SJSA1 (cell line): ENCODE measurements around the gene AKAP13. TPM values are rescaled to one million over a fixed set of nuclear protein-coding genes. Genes with fewer than 3 reads are reported as not detected.
A peak's percentile ranks its signal among the peaks of the same experiment; 100 is the strongest.
"Not testable (repeated sequence)": the region's sequence is repeated elsewhere in the genome, so short reads cannot be mapped to it uniquely, and the experiment has no call there.

Experiments
- DNase-seq, 2 experiments: peaks; one replicate each; pipeline ENCODE4 v3.0.0-alpha.2; 2015 to 2020; ENCODE audit warnings: low spot score in 2 of 2, low read depth in 1 of 2
- H3K27ac ChIP-seq: fragments of 250-450 bp; sonication (Bioruptor Pico); 2 replicates; pipeline ENCODE4 v1.5.1; 2020; ENCODE audit warnings: mild to moderate bottlenecking, moderate library complexity
- H3K27me3 ChIP-seq: fragments of 250-450 bp; sonication (Bioruptor Pico); replicated peaks from 2 replicates; pipeline ENCODE4 v1.5.1; 2020; ENCODE audit warnings: mild to moderate bottlenecking, moderate library complexity
- H3K36me3 ChIP-seq: fragments of 250-450 bp; sonication (Bioruptor Pico); 2 replicates; pipeline ENCODE4 v1.5.1; 2020; ENCODE audit warnings: mild to moderate bottlenecking
- H3K4me1 ChIP-seq: fragments of 250-450 bp; sonication (Bioruptor Pico); replicated peaks from 2 replicates; pipeline ENCODE4 v1.6.1; 2021; ENCODE audit warnings: mild to moderate bottlenecking
- H3K4me3 ChIP-seq: fragments of 250-450 bp; sonication (Bioruptor Pico); 2 replicates; pipeline ENCODE4 v1.5.1; 2020; ENCODE audit warnings: mild to moderate bottlenecking
- H3K9me3 ChIP-seq: fragments of 250-450 bp; sonication (Bioruptor Pico); replicated peaks from 2 replicates; pipeline ENCODE4 v1.5.1; 2020; ENCODE audit warnings: mild to moderate bottlenecking
- total RNA-seq: library from RNA; depleted of rRNA; stranded (reverse); fragments of >200 nt; shearing (Covaris generic); gene quantifications from 2 replicates; pipeline ENCODE4 v1.2.3, GENCODE V29; 2014

The AKAP13 gene
- total RNA-seq, 1 experiment from 2014 or later: 65.4 TPM

DNA sequence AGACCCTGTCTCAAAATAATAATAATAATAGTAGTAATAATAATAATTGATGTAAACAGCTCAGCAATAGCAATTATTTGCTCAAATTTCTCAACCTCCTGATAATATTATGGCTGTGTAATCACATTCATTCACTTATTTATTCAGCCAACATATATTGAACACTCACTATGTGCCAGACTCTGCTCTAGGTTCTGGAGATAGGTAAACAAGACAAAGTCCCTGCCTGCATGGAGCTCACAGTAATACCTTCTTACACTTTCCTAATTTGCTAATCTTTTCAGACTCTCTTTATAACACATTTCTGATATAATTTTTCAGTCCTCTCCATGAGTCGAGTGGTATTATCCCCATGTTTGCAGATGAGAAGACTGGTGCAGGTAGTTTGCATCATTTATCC is 276.7 kb downstream of the AKAP13 start:
- Histone ChIP-seq H3K36me3 (peaks cover 58% of the 10 kb centered on the region), H3K9me3 (no peaks in the 10 kb centered on the region; the same call in 1 of the 2 replicates), H3K27me3 (no peaks in the 10 kb centered on the region), H3K4me1 (no peaks in the 10 kb centered on the region), H3K27ac (no peak overlapping the region), H3K4me3 (no peak overlapping the region)
- DNase-seq: no peak

DNA sequence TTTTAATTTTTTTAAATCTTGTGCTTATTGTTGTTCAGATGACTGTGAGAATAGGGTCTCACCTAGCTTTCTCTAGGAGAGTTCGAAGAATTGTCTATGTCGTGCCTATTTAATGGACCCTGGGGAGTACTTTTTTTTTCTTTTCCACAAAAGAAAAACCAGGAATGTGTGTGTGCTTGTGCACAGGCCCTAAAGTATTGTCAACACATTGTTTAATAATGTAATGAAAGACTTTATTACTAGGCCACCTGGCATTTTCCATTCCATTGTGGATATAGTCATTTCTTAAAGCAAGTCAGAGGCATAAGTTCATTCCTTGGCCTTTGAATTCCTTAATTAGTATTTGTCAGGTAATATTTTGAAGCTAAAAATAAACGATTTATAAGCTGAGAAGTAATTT is 278.4 kb downstream of the AKAP13 start:
- DNase-seq: no peak
- Histone ChIP-seq H3K9me3 (no peaks in the 10 kb centered on the region; the same call in 1 of the 2 replicates), H3K4me1 (no peaks in the 10 kb centered on the region), H3K4me3 (no peak overlapping the region), H3K36me3 (peaks cover 59% of the 10 kb centered on the region), H3K27ac (no peak overlapping the region), H3K27me3 (no peaks in the 10 kb centered on the region)

DNA sequence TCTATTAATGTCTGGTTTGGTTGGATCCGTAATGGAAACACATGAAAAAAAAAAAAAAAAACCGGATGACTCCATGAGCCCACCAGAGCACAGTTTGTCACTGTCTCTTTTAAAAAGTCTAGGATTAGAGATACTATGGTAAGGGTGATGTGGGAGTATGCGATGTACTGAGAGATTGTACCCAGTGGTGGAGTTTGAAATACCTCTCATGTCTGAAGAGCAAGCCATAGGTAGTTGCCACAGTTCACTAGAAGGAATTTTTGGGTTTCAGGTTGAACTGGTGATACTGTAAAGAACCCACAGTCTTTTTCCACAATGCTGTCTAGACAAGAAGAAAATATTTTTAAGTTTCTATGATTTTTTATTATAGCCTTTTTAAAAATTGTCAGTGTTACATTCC is 281.5 kb downstream of the AKAP13 start:
- H3K27me3 ChIP-seq: no peaks in the 10 kb centered on the region
- H3K4me3 ChIP-seq: no peak overlapping the region
- no peak for DNase-seq
- no peaks in the 10 kb centered on the region; the same call in 1 of the 2 replicates for H3K9me3 ChIP-seq
- H3K4me1 ChIP-seq: no peaks in the 10 kb centered on the region; the same call in 1 of the 2 replicates
- H3K27ac ChIP-seq: no peak overlapping the region
- peaks cover 58% of the 10 kb centered on the region for H3K36me3 ChIP-seq

DNA sequence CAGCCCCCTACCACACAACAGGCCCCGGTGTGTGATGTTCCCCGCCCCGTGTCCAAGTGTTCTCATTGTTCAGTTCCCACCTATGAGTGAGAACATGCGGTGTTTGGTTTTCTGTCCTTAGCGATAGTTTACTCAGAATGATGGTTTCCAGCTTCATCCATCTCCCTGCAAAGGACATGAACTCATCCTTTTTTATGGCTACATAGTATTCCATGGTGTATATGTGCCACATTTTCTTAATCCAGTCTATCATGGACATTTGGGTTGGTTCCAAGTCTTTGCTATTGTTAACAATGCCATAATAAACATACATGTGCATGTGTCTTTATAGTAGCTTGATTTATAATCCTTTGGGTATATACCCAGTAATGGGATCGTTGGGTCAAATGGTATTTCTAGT is 285.3 kb downstream of the AKAP13 start:
- H3K27ac ChIP-seq, H3K9me3 ChIP-seq, H3K27me3 ChIP-seq, H3K4me3 ChIP-seq, DNase-seq: not testable (repeated sequence)
- Histone ChIP-seq H3K4me1 (peaks cover 15% of the 10 kb centered on the region), H3K36me3 (peaks cover 57% of the 10 kb centered on the region)

DNA sequence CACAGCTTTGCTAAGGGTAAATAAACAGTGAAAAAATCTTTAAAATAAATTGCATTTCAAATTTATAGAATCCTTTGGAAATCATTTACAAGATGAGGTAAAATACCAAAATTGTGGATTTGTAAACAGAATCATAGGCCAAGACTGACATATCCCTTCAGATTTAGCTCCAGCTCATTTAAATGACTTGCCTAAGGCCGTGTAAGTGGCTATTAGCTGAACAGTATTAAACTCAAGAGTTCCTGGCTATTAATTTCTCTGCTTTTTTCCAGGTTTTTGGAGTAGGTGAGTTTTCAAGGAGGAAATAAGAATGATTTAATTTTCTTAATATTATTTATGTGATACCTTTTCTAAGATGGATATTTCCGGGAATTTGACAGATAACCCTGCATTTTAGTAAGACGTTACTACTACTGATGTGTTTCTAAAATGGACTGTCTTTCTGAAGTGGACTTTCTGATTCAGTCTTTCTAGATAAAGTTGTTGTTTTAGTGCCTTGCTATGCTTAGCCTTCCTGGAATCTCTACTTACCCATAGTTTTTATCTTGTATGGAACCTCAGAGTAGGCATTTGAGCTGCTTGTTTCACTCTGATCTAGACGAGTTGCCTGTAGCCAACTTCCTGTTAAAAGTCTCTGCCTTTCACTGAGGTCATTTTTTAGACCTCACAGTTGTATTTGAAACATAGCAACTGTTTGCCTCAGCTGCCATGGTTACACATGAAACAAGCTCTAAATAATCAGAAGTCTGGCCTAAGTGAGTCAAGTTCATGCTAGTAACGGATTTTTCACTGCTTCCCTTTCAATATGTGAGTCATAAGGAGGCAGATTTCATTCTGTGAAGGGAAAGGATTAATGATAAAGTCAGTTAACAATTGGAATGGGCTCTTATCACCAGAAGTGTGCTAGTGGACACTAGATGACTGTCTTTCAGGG is 287.4 kb downstream of the AKAP13 start:
- no peaks in the 10 kb centered on the region for H3K27me3 ChIP-seq
- H3K36me3 ChIP-seq: peaks cover 62% of the 10 kb centered on the region
- H3K27ac ChIP-seq: peak overlapping the region; percentile 95
- peak; percentile 78 to 84 for DNase-seq
- no peak overlapping the region for H3K4me3 ChIP-seq
- H3K4me1 ChIP-seq: peaks cover 15% of the 10 kb centered on the region
- H3K9me3 ChIP-seq: no peaks in the 10 kb centered on the region

DNA sequence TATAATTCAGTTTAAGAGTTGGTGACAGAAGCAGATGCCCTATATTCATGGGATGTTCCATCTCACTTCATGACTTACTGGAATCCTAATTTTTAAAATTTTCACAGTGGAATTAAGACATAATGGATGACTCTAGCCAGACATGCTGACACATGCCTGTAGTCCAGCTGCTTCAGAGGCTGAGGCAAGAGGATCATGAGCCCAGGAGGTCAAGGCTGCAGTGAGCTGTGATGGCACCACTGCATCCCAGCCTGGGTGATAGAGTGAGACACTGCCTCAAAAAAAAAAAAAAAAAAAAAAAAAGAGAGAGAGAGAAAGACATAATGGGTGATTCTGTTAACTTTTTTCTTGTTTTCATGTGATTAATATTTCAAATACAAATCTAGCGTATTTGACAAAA is 290.8 kb downstream of the AKAP13 start:
- no peak overlapping the region for H3K4me3 ChIP-seq
- H3K27ac ChIP-seq: no peak overlapping the region
- H3K4me1 ChIP-seq: peaks cover 15% of the 10 kb centered on the region
- no peaks in the 10 kb centered on the region for H3K9me3 ChIP-seq
- peaks cover 52% of the 10 kb centered on the region for H3K36me3 ChIP-seq
- H3K27me3 ChIP-seq: no peaks in the 10 kb centered on the region
- no peak for DNase-seq

DNA sequence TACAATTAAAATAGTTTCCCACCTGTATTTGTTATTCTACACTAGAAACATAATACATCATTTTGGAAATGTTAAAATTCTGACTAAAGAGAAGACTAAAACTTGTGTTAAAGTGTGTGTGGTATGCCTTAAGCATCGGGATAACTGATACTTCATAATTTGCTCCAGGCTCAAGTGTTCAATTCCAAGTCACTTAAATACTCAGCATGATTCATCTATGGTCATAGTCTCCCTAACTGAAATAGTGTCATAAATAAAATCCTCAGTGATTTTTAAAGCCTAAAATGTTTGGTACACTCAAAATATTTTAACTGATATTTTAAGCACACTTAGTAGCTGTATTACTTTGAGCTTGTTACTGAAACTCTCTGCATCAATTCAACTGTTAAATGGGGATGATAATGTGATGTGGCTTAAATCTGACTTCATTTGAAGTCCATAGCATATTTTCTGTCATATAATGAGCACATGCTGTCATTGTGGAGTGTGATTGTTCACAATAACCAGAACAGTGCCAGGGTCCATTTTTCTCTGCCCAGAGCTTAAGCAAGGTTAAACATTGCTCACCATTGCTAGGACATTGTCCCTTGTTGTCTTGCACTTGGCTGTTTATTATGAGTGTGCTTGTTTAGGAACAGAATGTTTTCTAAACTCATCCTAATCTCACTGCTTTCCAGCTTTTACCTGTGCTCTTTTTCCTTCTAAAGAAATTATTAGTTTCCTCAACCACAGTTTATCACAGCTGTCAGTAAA is 292.1 kb downstream of the AKAP13 start:
- no peaks in the 10 kb centered on the region for H3K27me3 ChIP-seq
- DNase-seq: no peak
- H3K36me3 ChIP-seq: peaks cover 59% of the 10 kb centered on the region
- peaks cover 11% of the 10 kb centered on the region for H3K4me1 ChIP-seq
- H3K9me3 ChIP-seq: no peaks in the 10 kb centered on the region
- no peak overlapping the region for H3K27ac ChIP-seq
- no peak overlapping the region for H3K4me3 ChIP-seq

DNA sequence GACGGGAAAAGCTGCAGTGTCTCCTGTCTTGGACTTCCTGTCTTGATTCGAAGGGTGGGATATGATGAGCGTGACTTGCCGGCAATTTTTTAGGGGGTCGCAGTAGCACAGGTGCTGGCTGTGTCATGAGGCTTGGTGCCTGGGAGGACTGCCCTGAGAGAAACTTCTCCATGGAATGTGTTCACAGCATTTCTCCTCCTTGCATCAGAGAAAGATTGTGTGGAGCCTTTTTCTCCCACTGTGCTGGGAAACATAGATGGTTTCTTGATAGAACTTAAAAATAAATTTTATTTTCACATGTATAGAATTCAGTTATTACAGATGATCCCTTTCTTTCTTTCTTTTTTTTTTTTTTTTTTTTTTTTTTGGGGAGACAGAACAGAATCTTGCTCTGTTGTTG is 292.9 kb downstream of the AKAP13 start:
- H3K9me3 ChIP-seq: no peaks in the 10 kb centered on the region
- H3K27me3 ChIP-seq: no peaks in the 10 kb centered on the region
- no peak overlapping the region for H3K27ac ChIP-seq
- DNase-seq: no peak
- peaks cover 4% of the 10 kb centered on the region for H3K4me1 ChIP-seq
- peaks cover 59% of the 10 kb centered on the region for H3K36me3 ChIP-seq
- H3K4me3 ChIP-seq: no peak overlapping the region

DNA sequence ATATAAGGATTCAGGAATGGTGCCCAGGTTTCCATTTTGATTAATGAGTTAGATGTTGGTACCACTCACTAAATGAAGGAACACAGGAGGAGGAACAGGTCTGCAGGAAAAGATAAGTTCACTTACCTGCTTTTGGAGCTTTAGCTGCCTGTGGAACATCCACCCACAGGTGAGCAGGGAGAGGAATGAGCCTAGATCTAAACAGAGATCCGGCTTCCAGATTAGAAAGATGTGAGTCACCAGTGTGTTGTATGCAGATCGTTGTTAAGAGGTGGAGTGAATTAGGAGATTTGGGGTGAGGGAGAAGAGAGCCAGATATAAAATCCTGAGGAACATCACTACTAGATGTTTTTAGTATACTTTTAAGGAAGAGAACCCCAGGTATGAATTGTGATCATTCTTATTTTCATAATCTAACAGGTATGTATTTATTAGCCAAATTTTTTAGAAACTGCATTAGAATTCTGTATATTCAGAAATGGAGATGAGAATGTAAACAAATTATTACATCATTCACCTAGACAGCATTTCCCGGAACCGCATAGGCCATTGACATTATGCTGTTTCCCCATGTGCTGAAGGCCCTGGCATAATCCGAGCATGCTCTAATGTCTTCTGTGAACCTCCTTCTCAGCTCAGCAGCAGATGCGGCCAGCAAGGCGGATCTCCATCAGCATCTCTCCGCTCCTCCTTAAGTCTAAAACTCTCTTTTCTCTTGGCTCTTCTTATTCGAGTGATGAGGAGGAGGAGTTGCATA is 296.1 kb downstream of the AKAP13 start:
- H3K4me1 ChIP-seq: no peaks in the 10 kb centered on the region
- no peaks in the 10 kb centered on the region for H3K9me3 ChIP-seq
- H3K27ac ChIP-seq: no peak overlapping the region
- H3K4me3 ChIP-seq: no peak overlapping the region
- no peaks in the 10 kb centered on the region for H3K27me3 ChIP-seq
- DNase-seq: no peak
- peaks cover 33% of the 10 kb centered on the region for H3K36me3 ChIP-seq

DNA sequence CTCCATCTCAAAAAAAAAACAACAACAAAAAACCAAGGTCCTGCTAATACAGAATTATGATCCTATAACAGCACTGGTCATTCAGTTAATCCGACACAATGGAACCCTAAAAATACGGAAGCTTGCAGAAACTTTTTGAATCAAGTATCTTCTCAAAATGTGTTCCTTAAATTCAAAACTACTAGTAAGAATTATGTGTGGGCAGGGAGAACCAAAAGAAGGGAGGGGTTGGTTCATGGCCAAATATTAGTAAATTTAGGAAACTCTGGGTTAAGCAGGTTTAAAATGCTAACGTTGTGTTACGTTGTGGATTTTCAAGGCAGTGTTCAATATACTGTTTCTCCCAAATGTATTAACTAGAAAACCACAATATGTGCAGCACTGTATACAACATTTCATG is 298.8 kb downstream of the AKAP13 start:
- H3K36me3 ChIP-seq: peaks cover 32% of the 10 kb centered on the region
- no peak overlapping the region for H3K27ac ChIP-seq
- no peaks in the 10 kb centered on the region for H3K27me3 ChIP-seq
- no peak for DNase-seq
- H3K4me3 ChIP-seq: no peak overlapping the region
- no peaks in the 10 kb centered on the region for H3K4me1 ChIP-seq
- no peaks in the 10 kb centered on the region for H3K9me3 ChIP-seq

DNA sequence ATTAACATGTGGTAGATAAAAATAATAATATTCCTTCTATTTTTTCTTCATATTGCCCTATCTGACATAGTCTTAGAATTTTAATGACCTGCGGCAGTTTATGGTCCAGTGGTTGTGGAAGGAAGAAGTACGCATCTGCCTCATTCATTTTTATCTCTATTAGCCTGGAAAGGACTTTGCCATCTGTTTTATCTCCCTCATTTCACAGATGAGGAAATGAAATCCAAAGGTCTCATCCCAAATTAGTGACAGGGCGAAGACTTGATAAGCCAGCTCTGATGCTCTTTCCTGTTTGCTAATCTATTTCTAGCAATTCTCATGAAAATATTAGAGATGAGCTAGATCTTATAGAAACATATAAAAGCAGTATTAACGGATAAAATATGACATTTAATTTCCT is 301.0 kb downstream of the AKAP13 start:
- no peak overlapping the region for H3K27ac ChIP-seq
- no peak for DNase-seq
- H3K36me3 ChIP-seq: peaks cover 43% of the 10 kb centered on the region
- H3K4me1 ChIP-seq: no peaks in the 10 kb centered on the region
- no peaks in the 10 kb centered on the region for H3K27me3 ChIP-seq
- H3K9me3 ChIP-seq: no peaks in the 10 kb centered on the region
- H3K4me3 ChIP-seq: no peak overlapping the region

DNA sequence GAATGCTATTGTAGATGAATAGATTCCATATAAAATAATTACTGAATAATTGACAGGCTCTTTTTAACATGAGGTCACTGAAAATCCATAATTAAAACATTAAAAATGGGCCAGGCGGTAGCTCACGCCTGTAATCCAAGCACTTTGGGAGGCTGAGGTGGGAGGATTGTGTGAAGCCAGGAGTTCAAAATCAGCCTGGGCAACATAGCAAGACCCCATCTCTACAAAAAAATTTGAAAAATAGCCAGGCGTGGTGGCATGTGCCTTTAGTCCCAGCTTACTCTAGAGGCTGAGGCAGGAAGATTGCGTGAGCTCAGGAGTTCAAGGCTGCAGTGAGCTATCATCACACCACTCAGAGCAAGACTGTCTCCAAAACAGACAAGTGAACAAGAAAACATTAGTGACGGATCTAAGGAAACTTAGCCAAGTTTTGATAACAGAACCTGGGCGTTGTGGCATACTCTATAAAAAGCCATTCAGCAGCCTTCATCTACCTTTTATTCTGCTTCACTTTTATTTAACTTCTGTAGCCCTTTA is 303.8 kb downstream of the AKAP13 start:
- Histone ChIP-seq H3K4me3 (no peak overlapping the region), H3K4me1 (no peaks in the 10 kb centered on the region), H3K27ac (no peak overlapping the region), H3K9me3 (no peaks in the 10 kb centered on the region), H3K36me3 (peaks cover 58% of the 10 kb centered on the region), H3K27me3 (no peaks in the 10 kb centered on the region)
- no peak for DNase-seq

DNA sequence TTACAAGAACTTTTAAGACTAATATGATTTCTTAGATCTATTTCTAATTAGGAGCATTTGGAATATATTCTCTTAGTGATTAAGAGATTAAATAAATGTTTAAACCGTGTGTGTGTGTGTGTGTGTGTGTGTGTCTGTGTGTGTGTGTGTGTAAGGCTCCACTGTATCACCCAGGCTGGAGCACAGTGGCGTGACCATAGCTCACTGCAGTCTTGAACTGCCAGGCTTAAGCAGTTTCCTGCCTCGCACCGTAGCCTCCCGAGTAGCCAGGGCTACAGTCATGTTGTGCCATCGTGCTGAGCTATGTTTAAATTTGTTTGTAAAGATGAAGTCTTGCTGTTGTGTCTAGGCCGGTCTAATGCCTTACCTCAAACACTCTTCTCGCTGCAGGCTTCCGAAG is 305.0 kb downstream of the AKAP13 start:
- H3K36me3 ChIP-seq: peaks cover 64% of the 10 kb centered on the region
- H3K4me1 ChIP-seq: no peaks in the 10 kb centered on the region
- H3K4me3 ChIP-seq: no peak overlapping the region
- H3K27ac ChIP-seq: no peak overlapping the region
- H3K9me3 ChIP-seq: no peaks in the 10 kb centered on the region
- no peak for DNase-seq
- H3K27me3 ChIP-seq: no peaks in the 10 kb centered on the region
